Neural progenitor cell (in vitro differentiated cells): ENCODE results near the gene KAZN. TPM values are rescaled to one million over a fixed set of nuclear protein-coding genes. Genes with fewer than 3 reads are reported as not detected.

Source experiments
- DNase-seq: peaks from one replicate; pipeline ENCODE4 v3.0.0-alpha.2; 2016; ENCODE audit warnings: low spot score
- H2AFZ ChIP-seq: fragments of 200-600 bp; sonication (generic); replicated peaks from 2 replicates; pipeline ENCODE4 v1.6.1; 2016; ENCODE audit warnings: antibody characterized with exemption
- H3F3A ChIP-seq: fragments of 200-600 bp; sonication (generic); 2 replicates; pipeline ENCODE4 v1.6.1; 2016; ENCODE audit warnings: antibody characterized with exemption, low read depth
- H3K27ac ChIP-seq: fragments of 200-600 bp; sonication (generic); 2 replicates; pipeline ENCODE4 v1.5.1; 2016; ENCODE audit warnings: mild to moderate bottlenecking
- H3K27me3 ChIP-seq: fragments of 200-600 bp; sonication (generic); 2 replicates; pipeline ENCODE4 v1.6.1; 2016; ENCODE audit warnings: mild to moderate bottlenecking, moderate library complexity
- H3K36me3 ChIP-seq: fragments of 200-600 bp; sonication (generic); 2 replicates; pipeline ENCODE4 v1.5.1; 2016
- H3K4me1 ChIP-seq: fragments of 200-600 bp; sonication (generic); 2 replicates; pipeline ENCODE4 v1.6.1; 2016; ENCODE audit warnings: mixed run types
- H3K4me2 ChIP-seq: fragments of 200-600 bp; sonication (generic); 2 replicates; pipeline ENCODE4 v1.6.1; 2016
- H3K4me3 ChIP-seq: fragments of 200-600 bp; sonication (generic); 2 replicates; pipeline ENCODE4 v1.5.1; 2016
- H3K79me2 ChIP-seq: fragments of 200-600 bp; sonication (generic); 2 replicates; pipeline ENCODE4 v1.6.1; 2016; ENCODE audit warnings: low read depth
- H3K9ac ChIP-seq: fragments of 200-600 bp; sonication (generic); 2 replicates; pipeline ENCODE4 v1.6.1; 2016
- H3K9me3 ChIP-seq: fragments of 200-600 bp; sonication (generic); 2 replicates; pipeline ENCODE4 v1.5.1; 2016; ENCODE audit warnings: low read depth
- H4K20me1 ChIP-seq: fragments of 200-600 bp; sonication (generic); 2 replicates; pipeline ENCODE4 v1.6.1; 2016; ENCODE audit warnings: low read depth
- H3K27ac Mint-ChIP-seq: 3 replicates; pipeline ENCODE4 v1.8.0; 2021; ENCODE audit warnings: mixed read lengths
- H3K27me3 Mint-ChIP-seq: 2 replicates; pipeline ENCODE4 v1.8.0; 2022; ENCODE audit warnings: low read depth, mild to moderate bottlenecking, inconsistent platforms, moderate library complexity, mixed read lengths; ENCODE audit not compliant: insufficient read depth
- H3K36me3 Mint-ChIP-seq: 3 replicates; pipeline ENCODE4 v1.8.0; 2021; ENCODE audit warnings: mixed read lengths
- H3K4me1 Mint-ChIP-seq: 3 replicates; pipeline ENCODE4 v1.8.0; 2021; ENCODE audit warnings: mixed read lengths
- H3K4me3 Mint-ChIP-seq: 3 replicates; pipeline ENCODE4 v1.8.0; 2021; ENCODE audit warnings: mild to moderate bottlenecking, moderate library complexity, mixed read lengths
- H3K9me3 Mint-ChIP-seq: 3 replicates; pipeline ENCODE4 v1.8.0; 2020; ENCODE audit warnings: mixed read lengths
- CTCF ChIP-seq: fragments of 200-600 bp; sonication (generic); IDR thresholded peaks from 2 replicates; pipeline ENCODE4 v1.5.1; 2017; ENCODE audit warnings: antibody characterized with exemption, mild to moderate bottlenecking
- EZH2 ChIP-seq: fragments of 200-600 bp; sonication (generic); IDR thresholded peaks from 2 replicates; pipeline ENCODE4 v1.6.1; 2017; ENCODE audit warnings: antibody characterized with exemption, mild to moderate bottlenecking, moderate library complexity
- EZH2phosphoT487 ChIP-seq: fragments of 200-600 bp; sonication (generic); IDR thresholded peaks from 2 replicates; pipeline ENCODE4 v1.6.1; 2017; ENCODE audit warnings: antibody characterized with exemption
- total RNA-seq: library from RNA; depleted of rRNA; stranded (reverse); fragments of >200 nt; gene quantifications from 2 replicates; pipeline ENCODE4 v1.2.3, GENCODE V29; 2015; ENCODE audit warnings: low replicate concordance

Gene KAZN
- total RNA-seq, 1 donor from 2014 or later: 6.1 TPM

GRCh38 chr1:14733779-14734140 is 135.3 kb downstream of the KAZN start:
- Histone ChIP-seq H3K4me1 (peaks cover 35% of the 10 kb centered on the region), H3K27ac (no peak overlapping the region), H2AFZ (no peak overlapping the region), H3F3A (peaks cover 23% of the 10 kb centered on the region), H3K27me3 (peaks cover 10% of the 10 kb centered on the region), H3K4me3 (no peak overlapping the region), H3K79me2 (no peaks in the 10 kb centered on the region), H4K20me1 (peaks cover 9% of the 10 kb centered on the region), H3K9ac (no peak overlapping the region), H3K4me2 (peak overlapping the region; percentile 59), H3K36me3 (no peaks in the 10 kb centered on the region), H3K9me3 (no peaks in the 10 kb centered on the region)
- DNase-seq: no peak
- TF ChIP-seq EZH2phosphoT487: no peak
- no peak for TF ChIP-seq EZH2
- no peak for TF ChIP-seq CTCF
- H3K27me3 Mint-ChIP-seq: peaks cover 2% of the 10 kb centered on the region
- H3K4me3 Mint-ChIP-seq: peak overlapping the region; percentile 70
- H3K4me1 Mint-ChIP-seq: peaks cover 64% of the 10 kb centered on the region
- H3K36me3 Mint-ChIP-seq: no peaks in the 10 kb centered on the region
- no peaks in the 10 kb centered on the region for H3K9me3 Mint-ChIP-seq
- peak overlapping the region; percentile 91 for H3K27ac Mint-ChIP-seq

DNA sequence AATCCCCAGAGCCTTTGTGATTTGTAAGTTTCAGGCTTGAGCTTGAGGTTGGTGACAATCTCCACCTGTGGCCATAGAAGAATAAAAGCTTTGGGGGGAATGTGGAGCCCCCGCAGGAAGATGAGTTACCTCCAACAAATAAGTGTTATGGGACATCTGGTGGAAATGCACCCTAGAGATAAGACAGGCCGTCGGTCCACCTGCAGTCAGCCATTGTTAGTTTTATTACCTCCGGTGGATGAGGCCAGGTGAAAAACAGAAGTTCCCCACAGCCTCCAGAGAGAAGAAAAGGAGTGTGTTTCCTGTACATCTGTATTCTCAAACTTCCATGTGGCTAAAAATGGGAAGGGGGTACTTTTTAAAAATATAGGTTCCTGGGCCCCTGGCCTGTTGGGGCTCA is 137.4 kb downstream of the KAZN start:
- H3K36me3 Mint-ChIP-seq: no peaks in the 10 kb centered on the region
- peaks cover 74% of the 10 kb centered on the region for H3K4me1 Mint-ChIP-seq

GRCh38 chr1:14737561-14738094 is 139.1 kb downstream of the KAZN start:
- H4K20me1 ChIP-seq: peaks cover 3% of the 10 kb centered on the region
- peaks cover 10% of the 10 kb centered on the region for H3K27me3 ChIP-seq
- no peaks in the 10 kb centered on the region for H3K9me3 ChIP-seq
- no peak for DNase-seq
- H3K36me3 ChIP-seq: no peaks in the 10 kb centered on the region
- Mint-ChIP-seq H3K4me3 (no peak overlapping the region), H3K27me3 (peaks cover 2% of the 10 kb centered on the region), H3K4me1 (peaks cover 81% of the 10 kb centered on the region), H3K9me3 (no peaks in the 10 kb centered on the region), H3K27ac (no peak overlapping the region), H3K36me3 (no peaks in the 10 kb centered on the region)
- H3K79me2 ChIP-seq: no peaks in the 10 kb centered on the region
- peaks cover 42% of the 10 kb centered on the region for H3K4me1 ChIP-seq
- H2AFZ ChIP-seq: no peak overlapping the region
- TF ChIP-seq EZH2 (no peak), CTCF (no peak), EZH2phosphoT487 (no peak)
- H3K9ac ChIP-seq: no peak overlapping the region
- no peak overlapping the region for H3K27ac ChIP-seq
- H3K4me3 ChIP-seq: no peak overlapping the region
- peaks cover 11% of the 10 kb centered on the region for H3F3A ChIP-seq
- H3K4me2 ChIP-seq: no peak overlapping the region

More for the DNA sequence above, 137.4 kb downstream of the KAZN start:
- Histone ChIP-seq H3F3A (peaks cover 20% of the 10 kb centered on the region), H3K9ac (no peak overlapping the region), H3K9me3 (no peaks in the 10 kb centered on the region), H3K27me3 (peaks cover 10% of the 10 kb centered on the region), H3K4me3 (no peak overlapping the region), H2AFZ (no peak overlapping the region), H4K20me1 (peaks cover 9% of the 10 kb centered on the region), H3K36me3 (no peaks in the 10 kb centered on the region), H3K79me2 (no peaks in the 10 kb centered on the region), H3K4me1 (peaks cover 40% of the 10 kb centered on the region), H3K4me2 (no peak overlapping the region), H3K27ac (no peak overlapping the region)
- peaks cover 2% of the 10 kb centered on the region for H3K27me3 Mint-ChIP-seq
- no peak overlapping the region for H3K4me3 Mint-ChIP-seq
- DNase-seq: no peak
- H3K9me3 Mint-ChIP-seq: no peaks in the 10 kb centered on the region
- no peak overlapping the region for H3K27ac Mint-ChIP-seq
- TF ChIP-seq EZH2 (no peak), CTCF (no peak), EZH2phosphoT487 (no peak)
